PC-9 (cell line): Measurements from ENCODE around the gene ARFGAP3. TPM values are rescaled to one million over a fixed set of nuclear protein-coding genes. Genes with fewer than 3 reads are reported as not detected.

ENCODE experiments used
- BruUV-seq: library from RNA; stranded (reverse); fragments of 400-500 nt; replicated peaks from 2 replicates; lab custom pipeline; 2021; lab: Mats Ljungman, UMichigan
- CTCF ChIA-PET: fragments of 300-600 bp; sonication (Branson Sonifier 250); formaldehyde crosslinking; loops from one replicate; lab custom pipeline; 2022; ENCODE audit warnings: antibody characterized with exemption; lab: Charles Lee
- POLR2A ChIA-PET: fragments of 300-600 bp; sonication (Branson Sonifier 250); formaldehyde crosslinking; loops from one replicate; lab custom pipeline; 2022; ENCODE audit warnings: antibody characterized with exemption; ENCODE audit not compliant: unreplicated experiment; lab: Charles Lee
- DNase-seq, 2 experiments: peaks; one replicate each; pipeline versions ENCODE4 v3.0.0 to v3.0.0-alpha.2; 2015 to 2022; ENCODE audit warnings: mixed read lengths in 1 of 2
- H2AFZ ChIP-seq: fragments of 200-600 bp; sonication (generic); 2 replicates; pipeline ENCODE4 v1.8.1; 2017; ENCODE audit warnings: antibody characterized with exemption
- H3F3A ChIP-seq: fragments of 200-600 bp; sonication (generic); 2 replicates; pipeline ENCODE4 v1.8.1; 2017; ENCODE audit warnings: antibody characterized with exemption, mild to moderate bottlenecking, low read depth; ENCODE audit not compliant: insufficient read depth
- H3K27ac ChIP-seq: fragments of 200-600 bp; sonication (generic); 2 replicates; pipeline ENCODE4 v1.6.1; 2016; ENCODE audit warnings: mixed run types
- H3K27me3 ChIP-seq: fragments of 200-600 bp; sonication (generic); 2 replicates; pipeline ENCODE4 v1.6.1; 2016; ENCODE audit warnings: low read depth, mixed run types; ENCODE audit not compliant: insufficient read depth
- H3K36me3 ChIP-seq: fragments of 200-600 bp; sonication (generic); 2 replicates; pipeline ENCODE4 v1.6.1; 2016; ENCODE audit warnings: low read depth, mixed run types
- H3K4me1 ChIP-seq: fragments of 200-600 bp; sonication (generic); replicated peaks from 2 replicates; pipeline ENCODE4 v1.6.1; 2016; ENCODE audit warnings: mixed run types; ENCODE audit not compliant: insufficient read depth
- H3K4me2 ChIP-seq: fragments of 200-600 bp; sonication (generic); 2 replicates; pipeline ENCODE4 v1.6.1; 2017; ENCODE audit warnings: mixed run types
- H3K4me3 ChIP-seq: fragments of 200-600 bp; sonication (generic); 2 replicates; pipeline ENCODE4 v1.6.1; 2016; ENCODE audit warnings: mixed run types
- H3K79me2 ChIP-seq: fragments of 200-600 bp; sonication (generic); 2 replicates; pipeline ENCODE4 v1.6.1; 2017; ENCODE audit warnings: low read depth, mixed run types
- H3K9me2 ChIP-seq: fragments of 200-600 bp; sonication (generic); 2 replicates; pipeline ENCODE4 v1.8.1; 2017; ENCODE audit warnings: mild to moderate bottlenecking; ENCODE audit not compliant: insufficient read depth
- H3K9me3 ChIP-seq: fragments of 200-600 bp; sonication (generic); 2 replicates; pipeline ENCODE4 v1.8.1; 2016; ENCODE audit warnings: low read depth; ENCODE audit not compliant: insufficient read depth
- H4K20me1 ChIP-seq: fragments of 200-600 bp; sonication (generic); 2 replicates; pipeline ENCODE4 v1.8.1; 2017; ENCODE audit not compliant: insufficient read depth
- EZH2 ChIP-seq: fragments of 200-600 bp; sonication (generic); IDR thresholded peaks from 2 replicates; pipeline ENCODE4 v1.8.0; 2017; ENCODE audit warnings: antibody characterized with exemption, low read depth
- intact Hi-C: fragments of 100-400 bp; cut with micrococcal nuclease; formaldehyde crosslinking; loops from one replicate; pipeline ENCODE4 v1.10.0; 2022; ENCODE audit not compliant: unreplicated experiment
- total RNA-seq: library from RNA; stranded (reverse); gene quantifications from 2 replicates; pipeline ENCODE4 v1.2.3, GENCODE V29; 2021
- TF ChIP-seq, protein P1 (sequence below): fragments of 200-600 bp; sonication (generic); conservative IDR thresholded peaks from 2 replicates; pipeline ENCODE4 v1.6.1; 2017; ENCODE audit warnings: mixed run types, antibody characterized with exemption, mild to moderate bottlenecking, moderate library complexity

The ARFGAP3 gene
- total RNA-seq, 1 experiment from 2014 or later = 29.1 TPM

DNA sequence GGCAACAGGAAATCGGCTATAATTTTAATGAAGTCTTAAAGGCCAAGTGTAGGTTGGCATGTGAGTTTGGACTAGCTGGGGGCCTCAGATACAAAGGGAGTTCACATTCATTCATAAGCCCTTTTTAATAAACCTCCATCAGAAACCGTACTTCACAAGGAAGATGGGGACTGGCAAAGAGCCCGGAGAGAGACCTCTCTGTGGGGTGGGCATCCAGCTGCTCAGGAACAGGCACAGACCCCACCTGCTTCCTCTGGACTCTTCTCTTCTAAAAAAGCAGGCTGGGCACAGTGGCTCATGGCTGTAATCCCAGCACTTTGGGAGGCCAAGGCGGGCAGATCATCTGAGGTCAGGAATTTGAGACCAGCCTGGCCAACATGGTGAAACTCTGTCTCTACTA is 3.9 kb upstream of the ARFGAP3 start:
- no peak overlapping the region for H2AFZ ChIP-seq
- H3F3A ChIP-seq = peaks cover 56% of the 10 kb centered on the region
- intact Hi-C loops = loop anchor here (5.0 kb wide), 1 partner anchor 151 kb away; no protein-coding TSS in a partner anchor
- H3K4me3 ChIP-seq = no peak overlapping the region
- H3K27me3 ChIP-seq = no peaks in the 10 kb centered on the region
- no peaks in the 10 kb centered on the region for H4K20me1 ChIP-seq
- no peaks in the 10 kb centered on the region for H3K9me3 ChIP-seq
- no peaks in the 10 kb centered on the region for H3K9me2 ChIP-seq
- ChIA-PET POLR2A (no interaction called here), CTCF (no interaction called here)
- no peak for TF ChIP-seq EZH2
- TF ChIP-seq, protein P1, sequence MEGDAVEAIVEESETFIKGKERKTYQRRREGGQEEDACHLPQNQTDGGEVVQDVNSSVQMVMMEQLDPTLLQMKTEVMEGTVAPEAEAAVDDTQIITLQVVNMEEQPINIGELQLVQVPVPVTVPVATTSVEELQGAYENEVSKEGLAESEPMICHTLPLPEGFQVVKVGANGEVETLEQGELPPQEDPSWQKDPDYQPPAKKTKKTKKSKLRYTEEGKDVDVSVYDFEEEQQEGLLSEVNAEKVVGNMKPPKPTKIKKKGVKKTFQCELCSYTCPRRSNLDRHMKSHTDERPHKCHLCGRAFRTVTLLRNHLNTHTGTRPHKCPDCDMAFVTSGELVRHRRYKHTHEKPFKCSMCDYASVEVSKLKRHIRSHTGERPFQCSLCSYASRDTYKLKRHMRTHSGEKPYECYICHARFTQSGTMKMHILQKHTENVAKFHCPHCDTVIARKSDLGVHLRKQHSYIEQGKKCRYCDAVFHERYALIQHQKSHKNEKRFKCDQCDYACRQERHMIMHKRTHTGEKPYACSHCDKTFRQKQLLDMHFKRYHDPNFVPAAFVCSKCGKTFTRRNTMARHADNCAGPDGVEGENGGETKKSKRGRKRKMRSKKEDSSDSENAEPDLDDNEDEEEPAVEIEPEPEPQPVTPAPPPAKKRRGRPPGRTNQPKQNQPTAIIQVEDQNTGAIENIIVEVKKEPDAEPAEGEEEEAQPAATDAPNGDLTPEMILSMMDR = no peak
- H3K4me2 ChIP-seq = no peak overlapping the region
- H3K27ac ChIP-seq = peak overlapping the region; percentile 95
- no peak for DNase-seq
- peaks cover 34% of the 10 kb centered on the region for H3K4me1 ChIP-seq
- BruUV-seq = no TSS peak
- H3K36me3 ChIP-seq = no peaks in the 10 kb centered on the region
- peaks cover 5% of the 10 kb centered on the region for H3K79me2 ChIP-seq

DNA sequence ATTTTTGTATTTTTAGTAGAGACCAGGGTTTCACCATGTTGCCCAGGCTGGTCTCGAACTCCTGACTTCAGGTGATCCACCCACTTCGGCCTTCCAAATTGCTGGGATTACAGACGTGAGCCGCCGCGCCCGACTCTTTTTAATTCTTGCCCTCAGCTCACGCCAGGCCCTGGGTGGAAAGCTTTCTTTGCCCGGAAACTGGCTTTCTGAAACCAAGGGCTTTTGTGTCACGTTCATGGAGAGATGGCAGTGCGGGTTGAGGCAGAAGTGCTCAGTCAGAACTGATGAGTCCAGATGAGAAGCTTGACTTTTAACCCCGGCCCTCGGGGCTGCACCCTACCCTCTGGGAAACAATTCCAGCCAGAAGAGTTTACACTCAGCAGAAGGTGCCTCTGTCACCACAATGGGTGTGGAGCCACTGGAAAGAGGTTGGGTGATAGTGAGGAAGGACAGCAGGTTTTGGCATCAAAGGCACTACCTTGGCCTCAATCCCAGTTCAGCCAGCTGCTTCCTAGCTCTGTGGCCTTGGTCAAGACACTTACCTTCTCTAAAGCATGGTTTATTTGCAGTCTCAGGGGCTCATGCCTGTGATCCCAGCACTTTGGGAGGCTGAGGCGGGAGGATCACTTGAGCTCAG is 890 bp upstream of the ARFGAP3 start:
- ChIA-PET CTCF (no interaction called here), POLR2A (no interaction called here)
- TSS peak; percentile 56 for BruUV-seq
- Histone ChIP-seq H3K4me2 (no peak overlapping the region), H3K36me3 (no peaks in the 10 kb centered on the region), H3K4me1 (peaks cover 31% of the 10 kb centered on the region), H3K4me3 (no peak overlapping the region), H3K27ac (no peak overlapping the region), H3K9me2 (no peaks in the 10 kb centered on the region), H4K20me1 (peaks cover 15% of the 10 kb centered on the region; the same call in 1 of the 2 replicates), H3K9me3 (no peaks in the 10 kb centered on the region), H3K27me3 (no peaks in the 10 kb centered on the region), H3F3A (peaks cover 46% of the 10 kb centered on the region), H3K79me2 (peaks cover 35% of the 10 kb centered on the region), H2AFZ (no peak overlapping the region)
- TF ChIP-seq EZH2 = no peak
- TF ChIP-seq, protein P1 = no peak
- no peak for DNase-seq
- intact Hi-C loops = no loop called here

GRCh38 chr22:42856179-42856864 is 751 bp downstream of the ARFGAP3 start:
- H3K9me2 ChIP-seq = no peaks in the 10 kb centered on the region
- TSS peak; percentile 32 for BruUV-seq
- H3K4me1 ChIP-seq = peaks cover 17% of the 10 kb centered on the region
- POLR2A ChIA-PET = interaction anchor here (0.6 kb wide), 2 partner anchors 14 to 378 kb away, joined by 4 to 5 read pairs; no protein-coding TSS in a partner anchor
- CTCF ChIA-PET = interaction anchor here (2.0 kb wide), 1 partner anchor 11 kb away, joined by 15 read pairs; no protein-coding TSS in a partner anchor
- DNase-seq = peak in 1 of 2 experiments; percentile 15
- H4K20me1 ChIP-seq = peaks cover 15% of the 10 kb centered on the region; the same call in 1 of the 2 replicates
- H2AFZ ChIP-seq = peak overlapping the region; percentile 85
- H3K27me3 ChIP-seq = no peaks in the 10 kb centered on the region
- peak overlapping the region; percentile 75 for H3K27ac ChIP-seq
- intact Hi-C loops = no loop called here
- H3K4me2 ChIP-seq = peak overlapping the region; percentile 96
- peak overlapping the region; percentile 94 for H3K4me3 ChIP-seq
- TF ChIP-seq, protein P1 = no peak
- no peak for TF ChIP-seq EZH2
- H3F3A ChIP-seq = peaks cover 29% of the 10 kb centered on the region
- H3K9me3 ChIP-seq = no peaks in the 10 kb centered on the region
- H3K79me2 ChIP-seq = peaks cover 50% of the 10 kb centered on the region
- H3K36me3 ChIP-seq = no peaks in the 10 kb centered on the region
